DND-41 (cell line): Measurements from ENCODE around the gene ATG9A.

ENCODE experiments used
- ATAC-seq: fragments of 200-7000 bp; cut with Tn5 transposase; 3 replicates; pipeline ENCODE4 v1.9.1; 2021; ENCODE audit warnings: low read depth; ENCODE audit not compliant: insufficient read depth
- DNase-seq: peaks from one replicate; pipeline ENCODE4 v3.0.0-alpha.2; 2020
- H2AFZ ChIP-seq: 2 replicates; pipeline ENCODE4 v1.6.0; 2012; ENCODE audit warnings: low read depth, low read length
- H3K27ac ChIP-seq: 2 replicates; pipeline ENCODE4 v1.5.1; 2012; ENCODE audit warnings: low read length, inconsistent platforms
- H3K27me3 ChIP-seq: fragments of 200-600 bp; sonication (generic); 2 replicates; pipeline ENCODE4 v1.6.0; 2012; ENCODE audit warnings: low read length, mild to moderate bottlenecking, inconsistent platforms; ENCODE audit not compliant: insufficient read depth, poor library complexity
- H3K36me3 ChIP-seq: 2 replicates; pipeline ENCODE4 v1.5.1; 2012; ENCODE audit warnings: low read length, inconsistent platforms; ENCODE audit not compliant: insufficient read depth
- H3K4me1 ChIP-seq: 2 replicates; pipeline ENCODE4 v1.5.1; 2012; ENCODE audit warnings: mild to moderate bottlenecking, low read length; ENCODE audit not compliant: insufficient read depth
- H3K4me2 ChIP-seq: 2 replicates; pipeline ENCODE4 v1.6.0; 2012; ENCODE audit warnings: mild to moderate bottlenecking, moderate library complexity, low read length, inconsistent platforms; ENCODE audit not compliant: insufficient read depth
- H3K4me3 ChIP-seq, 2 experiments: fragments of 200-600 bp in 1 of 2; shearing (Covaris generic) in 1 of 2; 2 replicates each; pipeline ENCODE4 v1.5.1; 2012 to 2016; ENCODE audit warnings: inconsistent platforms in 2 of 2, low read length in 2 of 2, mild to moderate bottlenecking in 2 of 2, low read depth in 1 of 2, moderate library complexity in 1 of 2
- H3K79me2 ChIP-seq: 2 replicates; pipeline ENCODE4 v1.6.0; 2012; ENCODE audit warnings: low read length, inconsistent platforms; ENCODE audit not compliant: insufficient read depth
- H3K9ac ChIP-seq: 2 replicates; pipeline ENCODE4 v1.6.0; 2012; ENCODE audit warnings: low read depth, mild to moderate bottlenecking, inconsistent platforms, low read length, moderate library complexity
- H3K9me3 ChIP-seq: 2 replicates; pipeline ENCODE4 v1.5.1; 2012; ENCODE audit warnings: low read length, moderate library complexity, mild to moderate bottlenecking, inconsistent platforms; ENCODE audit not compliant: insufficient read depth, severe bottlenecking
- H4K20me1 ChIP-seq: 2 replicates; pipeline ENCODE4 v1.6.0; 2012; ENCODE audit warnings: low read length; ENCODE audit not compliant: insufficient read depth
- EZH2 ChIP-seq: IDR thresholded peaks from 3 replicates; pipeline ENCODE4 v1.6.1; 2012; ENCODE audit warnings: borderline replicate concordance, low read depth, mild to moderate bottlenecking, moderate library complexity, low read length, inconsistent platforms; ENCODE audit not compliant: severe bottlenecking
- TF ChIP-seq, protein P1 (sequence below): IDR thresholded peaks from 2 replicates; pipeline ENCODE4 v1.5.1; 2012; ENCODE audit warnings: borderline replicate concordance, low read length, moderate library complexity, mild to moderate bottlenecking; ENCODE audit not compliant: poor library complexity, severe bottlenecking; ENCODE audit errors: extremely low read depth

The ATG9A gene

DNA sequence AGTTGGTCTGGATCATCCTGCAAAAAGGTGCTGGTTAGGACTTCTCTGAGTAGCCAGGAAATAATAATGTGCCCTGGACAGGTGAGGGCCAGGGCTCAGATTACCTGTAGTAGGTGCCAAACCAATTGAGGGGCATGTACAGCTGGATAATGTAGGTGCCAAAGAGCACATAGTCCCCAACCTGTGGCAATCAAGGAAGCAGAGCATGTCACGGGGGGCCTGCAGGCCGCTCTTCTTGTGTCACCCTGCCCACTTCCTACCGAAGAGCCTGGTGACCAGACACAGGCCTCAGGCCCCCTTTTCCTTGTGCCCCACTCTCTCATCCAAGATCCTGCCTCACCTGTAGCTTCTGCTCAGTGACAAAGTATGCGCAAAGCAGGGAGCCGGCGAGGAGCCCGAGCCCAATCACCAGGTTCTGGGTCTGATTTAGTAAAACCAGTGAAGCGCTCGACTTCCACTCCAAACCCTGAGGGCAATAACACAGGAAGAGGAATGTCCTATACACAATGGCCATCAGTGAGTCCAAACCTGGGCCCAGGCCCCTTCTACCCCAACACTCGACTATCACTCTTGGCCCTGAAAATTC is 15.9 kb downstream of the ATG9A start:
- no peak overlapping the region for H3K4me3 ChIP-seq
- H3K27me3 ChIP-seq, result no peaks in the 10 kb centered on the region
- H3K36me3 ChIP-seq, result peaks cover 47% of the 10 kb centered on the region
- H3K9me3 ChIP-seq, result no peaks in the 10 kb centered on the region
- 0 out of 2 replicates have a peak, but pooled peaks cover 3% of the 10 kb centered on the region for H4K20me1 ChIP-seq
- peaks cover 13% of the 10 kb centered on the region for H3K4me1 ChIP-seq
- ATAC-seq (no peak), DNase-seq (no peak)
- H3K9ac ChIP-seq, result no peak overlapping the region
- H3K79me2 ChIP-seq, result no peaks in the 10 kb centered on the region
- no peak for TF ChIP-seq EZH2
- TF ChIP-seq, protein P1, sequence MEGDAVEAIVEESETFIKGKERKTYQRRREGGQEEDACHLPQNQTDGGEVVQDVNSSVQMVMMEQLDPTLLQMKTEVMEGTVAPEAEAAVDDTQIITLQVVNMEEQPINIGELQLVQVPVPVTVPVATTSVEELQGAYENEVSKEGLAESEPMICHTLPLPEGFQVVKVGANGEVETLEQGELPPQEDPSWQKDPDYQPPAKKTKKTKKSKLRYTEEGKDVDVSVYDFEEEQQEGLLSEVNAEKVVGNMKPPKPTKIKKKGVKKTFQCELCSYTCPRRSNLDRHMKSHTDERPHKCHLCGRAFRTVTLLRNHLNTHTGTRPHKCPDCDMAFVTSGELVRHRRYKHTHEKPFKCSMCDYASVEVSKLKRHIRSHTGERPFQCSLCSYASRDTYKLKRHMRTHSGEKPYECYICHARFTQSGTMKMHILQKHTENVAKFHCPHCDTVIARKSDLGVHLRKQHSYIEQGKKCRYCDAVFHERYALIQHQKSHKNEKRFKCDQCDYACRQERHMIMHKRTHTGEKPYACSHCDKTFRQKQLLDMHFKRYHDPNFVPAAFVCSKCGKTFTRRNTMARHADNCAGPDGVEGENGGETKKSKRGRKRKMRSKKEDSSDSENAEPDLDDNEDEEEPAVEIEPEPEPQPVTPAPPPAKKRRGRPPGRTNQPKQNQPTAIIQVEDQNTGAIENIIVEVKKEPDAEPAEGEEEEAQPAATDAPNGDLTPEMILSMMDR, result no peak
- H3K4me2 ChIP-seq, result no peak overlapping the region
- no peak overlapping the region for H2AFZ ChIP-seq
- H3K27ac ChIP-seq, result no peak overlapping the region

DNA sequence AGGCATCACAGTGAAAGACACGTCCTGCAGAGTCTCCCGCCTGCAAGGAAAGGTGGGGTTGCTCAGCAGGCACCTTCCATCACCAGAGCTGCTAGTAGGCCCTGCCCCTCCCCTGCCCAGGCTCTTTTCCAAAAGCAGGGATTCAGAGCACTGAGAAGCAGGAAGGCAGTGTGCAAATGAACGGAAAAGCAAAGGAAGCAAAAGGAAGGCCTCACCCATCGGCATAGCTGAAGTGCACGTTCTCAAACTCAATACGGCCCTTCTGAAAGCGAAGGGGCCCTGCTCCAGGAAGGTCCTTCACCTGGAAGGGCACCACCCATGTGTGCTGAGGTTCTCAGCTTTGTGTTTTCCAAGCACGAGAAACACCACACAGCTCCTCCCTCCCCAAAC is 16.4 kb downstream of the ATG9A start:
- Histone ChIP-seq H3K27me3 (no peaks in the 10 kb centered on the region), H3K36me3 (peaks cover 53% of the 10 kb centered on the region), H3K4me2 (no peak overlapping the region), H3K27ac (no peak overlapping the region), H3K4me1 (peaks cover 13% of the 10 kb centered on the region), H3K4me3 (no peak overlapping the region), H3K9ac (no peak overlapping the region), H3K79me2 (no peaks in the 10 kb centered on the region), H4K20me1 (0 out of 2 replicates have a peak, but pooled peaks cover 3% of the 10 kb centered on the region), H2AFZ (no peak overlapping the region), H3K9me3 (no peaks in the 10 kb centered on the region)
- ATAC-seq (no peak), DNase-seq (no peak)
- TF ChIP-seq EZH2, result no peak
- TF ChIP-seq, protein P1, result no peak

DNA sequence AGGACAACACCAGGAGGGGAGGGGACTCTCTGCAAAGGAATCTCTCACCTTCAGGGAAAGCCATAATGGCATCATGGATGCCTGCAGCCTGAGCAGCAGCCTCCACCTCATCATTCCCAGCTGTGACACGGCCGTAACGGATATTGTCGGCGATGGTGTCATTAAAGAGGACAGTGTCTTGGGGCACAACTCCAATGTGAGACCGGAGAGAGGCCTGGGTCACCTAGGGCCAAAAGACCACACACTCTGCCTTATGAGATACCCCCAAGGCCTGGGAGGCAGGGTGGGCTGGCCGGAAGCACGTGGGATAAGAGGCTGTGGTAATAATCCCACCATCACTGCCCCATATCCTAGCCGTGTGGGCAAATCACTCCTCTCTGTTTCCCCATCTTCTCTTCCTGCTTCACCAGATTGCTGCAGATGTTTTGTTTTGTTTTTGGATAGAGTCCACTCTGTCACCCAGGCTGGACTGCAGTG is 18.5 kb downstream of the ATG9A start:
- Histone ChIP-seq H3K27ac (no peak overlapping the region), H3K9ac (no peak overlapping the region), H3K4me1 (peaks cover 22% of the 10 kb centered on the region), H3K79me2 (peaks cover 6% of the 10 kb centered on the region; the same call in 1 of the 2 replicates), H3K27me3 (no peaks in the 10 kb centered on the region), H2AFZ (no peak overlapping the region), H3K4me2 (no peak overlapping the region), H4K20me1 (peaks cover 10% of the 10 kb centered on the region), H3K36me3 (peaks cover 48% of the 10 kb centered on the region), H3K9me3 (no peaks in the 10 kb centered on the region), H3K4me3 (no peak overlapping the region)
- TF ChIP-seq EZH2, result no peak
- TF ChIP-seq, protein P1, result no peak
- no peak for DNase-seq
- ATAC-seq, result no peak
